CD4-positive, alpha-beta T cell (primary cell): Measurements from ENCODE around the gene SMAD6. TPM values are rescaled to one million over a fixed set of nuclear protein-coding genes. Genes with fewer than 3 reads are reported as not detected.

ENCODE experiments used
- ATAC-seq: fragments of 200-7000 bp; cut with Tn5 transposase; one replicate; pipeline ENCODE4 v1.10.0; 2022; ENCODE audit warnings: mild to moderate bottlenecking; ENCODE audit not compliant: poor library complexity
- CTCF ChIA-PET: fragments of 350-600 bp; sonication (Branson Sonifier 250); formaldehyde crosslinking; loops from one replicate; lab custom pipeline; 2021; ENCODE audit warnings: antibody characterized with exemption, inconsistent platforms; lab: Charles Lee
- POLR2A ChIA-PET: fragments of 350-600 bp; sonication (Branson Sonifier 250); formaldehyde crosslinking; loops from one replicate; lab custom pipeline; 2021; ENCODE audit warnings: antibody characterized with exemption, inconsistent platforms; lab: Charles Lee
- DNase-seq, 14 experiments: peaks; one replicate each; pipeline ENCODE4 v3.0.0-alpha.2; 2013 to 2020; ENCODE audit warnings: mixed read lengths in 2 of 14
- H3K27ac ChIP-seq, 2 donors: one replicate each; pipeline versions ENCODE4 v1.5.1 to v1.7.0; 2013; ENCODE audit warnings: low read length in 2 of 2, low read depth in 1 of 2, mild to moderate bottlenecking in 1 of 2
- H3K27me3 ChIP-seq, 2 experiments: 1 replicate in 1 of 2; 2 replicates in 1 of 2; pipeline versions ENCODE4 v1.6.1 to v1.7.0; 2013; ENCODE audit warnings: low read length in 2 of 2, control low read depth in 1 of 2, mild to moderate bottlenecking in 1 of 2, moderate library complexity in 1 of 2; ENCODE audit not compliant: insufficient read depth in 2 of 2, control insufficient read depth in 1 of 2
- H3K36me3 ChIP-seq: one replicate; pipeline ENCODE4 v1.6.1; 2013; ENCODE audit warnings: low read length, control low read depth; ENCODE audit not compliant: insufficient read depth
- H3K4me1 ChIP-seq: one replicate; pipeline ENCODE4 v1.6.1; 2013; ENCODE audit warnings: low read length, control low read depth; ENCODE audit not compliant: insufficient read depth
- H3K4me3 ChIP-seq: one replicate; pipeline ENCODE4 v1.5.1; 2013; ENCODE audit warnings: mild to moderate bottlenecking, low read length, moderate library complexity
- H3K9me3 ChIP-seq, 2 experiments: 1 replicate in 1 of 2; 2 replicates in 1 of 2; pipeline versions ENCODE4 v1.6.1 to v1.7.0; 2013; ENCODE audit warnings: low read length in 2 of 2, mild to moderate bottlenecking in 2 of 2, control low read depth in 1 of 2, moderate library complexity in 1 of 2; ENCODE audit not compliant: control insufficient read depth in 1 of 2, insufficient read depth in 1 of 2
- H3K27ac Mint-ChIP-seq: one replicate; pipeline ENCODE4 v1.8.0; 2020; ENCODE audit warnings: mixed read lengths
- H3K27me3 Mint-ChIP-seq: one replicate; pipeline ENCODE4 v1.8.0; 2021; ENCODE audit warnings: mixed read lengths
- H3K36me3 Mint-ChIP-seq: one replicate; pipeline ENCODE4 v1.8.0; 2021; ENCODE audit warnings: low read depth, mixed read lengths
- H3K4me1 Mint-ChIP-seq: one replicate; pipeline ENCODE4 v1.8.0; 2021; ENCODE audit warnings: low read depth, mixed read lengths
- H3K4me3 Mint-ChIP-seq: one replicate; pipeline ENCODE4 v1.8.0; 2020; ENCODE audit warnings: mild to moderate bottlenecking, mixed read lengths
- H3K9me3 Mint-ChIP-seq: one replicate; pipeline ENCODE4 v1.8.0; 2020; ENCODE audit warnings: mixed read lengths
- intact Hi-C, 2 experiments: fragments of 100-400 bp; cut with DNase I in 1 of 2; cut with micrococcal nuclease in 1 of 2; formaldehyde crosslinking; loops; one replicate each; pipeline versions ENCODE4 v1.15.1 to v1.9.0; 2023 to 2025; cut with DNase I, micrococcal nuclease
- total RNA-seq, 174 experiments: library from RNA in 2 of 174; stranded (reverse) in 2 of 174; gene quantifications; one replicate each; pipeline ENCODE4 v1.2.3 and lab custom pipeline; 2021 to 2026
- TF ChIP-seq, protein P1 (sequence below): fragments of 200-600 bp; IDR thresholded peaks from one replicate; pipeline ENCODE4 v1.8.0; 2022; ENCODE audit warnings: antibody characterized with exemption, mild to moderate bottlenecking

The SMAD6 gene
- total RNA-seq, 2 experiments from 2014 or later, result 0.59 to 0.69 TPM

GRCh38 chr15:66743703-66744536 is 41.9 kb downstream of the SMAD6 start:
- no peaks in the 10 kb centered on the region for H3K4me1 Mint-ChIP-seq
- ATAC-seq (no peak), DNase-seq (no peak)
- H3K4me3 ChIP-seq, result no peak overlapping the region
- no peaks in the 10 kb centered on the region for H3K9me3 Mint-ChIP-seq
- intact Hi-C loops, result no loop called here
- peaks cover 0 to 2% of the 10 kb centered on the region in 2 experiments for H3K27me3 ChIP-seq
- no peaks in the 10 kb centered on the region for H3K4me1 ChIP-seq
- H3K9me3 ChIP-seq, result no peaks in the 10 kb centered on the region
- no peaks in the 10 kb centered on the region for H3K36me3 ChIP-seq
- no peaks in the 10 kb centered on the region for H3K27me3 Mint-ChIP-seq
- H3K4me3 Mint-ChIP-seq, result no peak overlapping the region
- H3K27ac Mint-ChIP-seq, result no peak overlapping the region
- CTCF ChIA-PET, result no interaction called here
- no peaks in the 10 kb centered on the region for H3K36me3 Mint-ChIP-seq
- no peak overlapping the region for H3K27ac ChIP-seq
- POLR2A ChIA-PET, result no interaction called here
- TF ChIP-seq, protein P1, sequence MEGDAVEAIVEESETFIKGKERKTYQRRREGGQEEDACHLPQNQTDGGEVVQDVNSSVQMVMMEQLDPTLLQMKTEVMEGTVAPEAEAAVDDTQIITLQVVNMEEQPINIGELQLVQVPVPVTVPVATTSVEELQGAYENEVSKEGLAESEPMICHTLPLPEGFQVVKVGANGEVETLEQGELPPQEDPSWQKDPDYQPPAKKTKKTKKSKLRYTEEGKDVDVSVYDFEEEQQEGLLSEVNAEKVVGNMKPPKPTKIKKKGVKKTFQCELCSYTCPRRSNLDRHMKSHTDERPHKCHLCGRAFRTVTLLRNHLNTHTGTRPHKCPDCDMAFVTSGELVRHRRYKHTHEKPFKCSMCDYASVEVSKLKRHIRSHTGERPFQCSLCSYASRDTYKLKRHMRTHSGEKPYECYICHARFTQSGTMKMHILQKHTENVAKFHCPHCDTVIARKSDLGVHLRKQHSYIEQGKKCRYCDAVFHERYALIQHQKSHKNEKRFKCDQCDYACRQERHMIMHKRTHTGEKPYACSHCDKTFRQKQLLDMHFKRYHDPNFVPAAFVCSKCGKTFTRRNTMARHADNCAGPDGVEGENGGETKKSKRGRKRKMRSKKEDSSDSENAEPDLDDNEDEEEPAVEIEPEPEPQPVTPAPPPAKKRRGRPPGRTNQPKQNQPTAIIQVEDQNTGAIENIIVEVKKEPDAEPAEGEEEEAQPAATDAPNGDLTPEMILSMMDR, result no peak

DNA sequence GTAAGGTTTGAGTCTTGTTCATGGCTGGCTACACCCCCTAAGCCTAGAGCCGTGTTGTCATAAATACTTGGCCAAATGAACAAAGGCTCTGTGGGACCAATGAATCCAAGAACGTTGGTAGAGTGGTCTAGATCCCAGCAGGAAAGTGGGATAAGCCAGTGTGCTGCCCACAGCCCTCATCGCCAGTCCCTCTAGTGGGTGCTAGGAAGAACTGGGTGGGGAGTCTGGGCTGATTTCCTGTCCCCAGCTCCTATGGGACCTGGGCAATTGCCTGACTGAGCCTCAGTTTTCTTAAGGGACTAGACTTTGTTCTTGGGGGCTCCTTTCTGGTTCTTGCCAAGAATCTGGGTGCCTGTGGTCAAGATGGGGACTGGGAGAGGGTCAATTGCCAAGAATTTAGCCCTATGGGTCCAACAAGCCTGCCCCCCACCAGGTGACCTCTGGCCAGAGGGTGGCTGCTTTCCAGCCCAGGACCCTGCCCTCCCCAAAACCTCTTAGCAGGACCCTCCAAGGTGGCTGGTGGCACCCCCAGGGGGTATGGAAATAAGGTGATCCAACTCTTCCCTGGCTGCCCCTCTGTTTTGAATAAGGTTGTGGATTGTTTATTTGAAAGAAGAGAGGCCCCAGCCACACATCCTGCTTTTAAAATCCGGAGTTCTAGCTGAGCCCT is 42.7 kb downstream of the SMAD6 start:
- no peak overlapping the region for H3K4me3 Mint-ChIP-seq
- no peak for DNase-seq
- no peaks in the 10 kb centered on the region for H3K9me3 Mint-ChIP-seq
- no peak overlapping the region for H3K27ac Mint-ChIP-seq
- POLR2A ChIA-PET, result no interaction called here
- Histone ChIP-seq H3K27me3 (peaks cover 0 to 2% of the 10 kb centered on the region in 2 experiments), H3K9me3 (no peaks in the 10 kb centered on the region), H3K4me3 (no peak overlapping the region), H3K4me1 (no peaks in the 10 kb centered on the region), H3K36me3 (no peaks in the 10 kb centered on the region), H3K27ac (no peak overlapping the region)
- no peaks in the 10 kb centered on the region for H3K4me1 Mint-ChIP-seq
- TF ChIP-seq, protein P1, result no peak
- no peak for ATAC-seq
- CTCF ChIA-PET, result no interaction called here
- H3K27me3 Mint-ChIP-seq, result no peaks in the 10 kb centered on the region
- intact Hi-C loops, result no loop called here
- no peaks in the 10 kb centered on the region for H3K36me3 Mint-ChIP-seq

DNA sequence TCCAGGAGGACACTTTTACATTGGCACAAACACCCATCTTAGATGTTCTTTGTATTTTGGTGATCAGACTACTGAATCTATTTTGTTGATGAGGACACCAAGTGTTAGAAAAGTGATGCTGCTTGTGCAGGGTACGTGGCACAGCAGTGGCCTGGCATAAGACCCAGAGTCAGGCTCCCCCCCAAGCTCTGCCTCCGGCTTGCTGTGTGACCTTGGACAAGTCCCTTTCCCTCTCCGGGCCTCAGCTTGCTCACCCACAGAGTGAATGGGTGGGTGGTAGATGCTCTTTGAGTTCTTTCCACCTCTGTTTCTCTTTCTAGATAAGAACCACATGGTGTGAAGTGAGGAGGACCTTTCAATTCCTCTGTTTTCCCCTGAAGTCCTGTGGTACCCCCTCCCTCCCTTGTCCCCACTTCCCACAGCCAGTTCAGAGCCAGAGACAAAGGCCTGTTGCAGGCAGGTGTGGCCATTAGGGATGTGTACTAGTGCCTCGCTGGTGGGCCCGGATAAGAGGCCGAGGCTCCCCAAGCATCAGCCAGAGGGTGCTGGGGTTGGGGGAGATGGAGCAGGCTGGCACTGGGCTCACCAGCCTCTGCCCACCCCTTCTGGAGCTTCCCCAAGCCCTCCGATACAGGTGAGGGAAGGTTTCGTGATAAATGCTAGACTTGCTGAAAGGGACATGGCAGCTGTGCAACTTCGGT is 43.6 kb downstream of the SMAD6 start:
- ATAC-seq, result no peak
- Mint-ChIP-seq H3K4me3 (no peak overlapping the region), H3K9me3 (no peaks in the 10 kb centered on the region), H3K4me1 (no peaks in the 10 kb centered on the region), H3K27ac (no peak overlapping the region), H3K36me3 (no peaks in the 10 kb centered on the region), H3K27me3 (no peaks in the 10 kb centered on the region)
- Histone ChIP-seq H3K4me3 (no peak overlapping the region), H3K27me3 (peaks cover 0 to 2% of the 10 kb centered on the region in 2 experiments), H3K9me3 (no peaks in the 10 kb centered on the region), H3K36me3 (no peaks in the 10 kb centered on the region), H3K4me1 (no peaks in the 10 kb centered on the region), H3K27ac (no peak overlapping the region)
- POLR2A ChIA-PET, result no interaction called here
- TF ChIP-seq, protein P1, result no peak
- CTCF ChIA-PET, result no interaction called here
- DNase-seq, result no peak
- intact Hi-C loops, result no loop called here
